Effector memory CD4-positive, alpha-beta T cell (primary cell): ENCODE measurements around the gene ASB18.
"Not testable (repeated sequence)": the region's sequence is repeated elsewhere in the genome, so short reads cannot be mapped to it uniquely, and the experiment has no call there.

ENCODE experiments used
- DNase-seq, 3 donors: peaks; one replicate each; pipeline ENCODE4 v3.0.0-alpha.2; 2020
- H3K27ac ChIP-seq: 2 replicates; pipeline ENCODE4 v1.7.0; 2013; ENCODE audit warnings: mild to moderate bottlenecking, low read length, moderate library complexity; ENCODE audit not compliant: insufficient read depth, poor library complexity, severe bottlenecking
- H3K27me3 ChIP-seq: replicated peaks from 2 replicates; pipeline ENCODE4 v1.7.0; 2013; ENCODE audit warnings: mild to moderate bottlenecking, low read length; ENCODE audit not compliant: insufficient read depth, control insufficient read depth, poor library complexity, severe bottlenecking
- H3K36me3 ChIP-seq: 2 replicates; pipeline ENCODE4 v1.7.0; 2013; ENCODE audit warnings: mild to moderate bottlenecking, low read length, moderate library complexity; ENCODE audit not compliant: control insufficient read depth, insufficient read depth
- H3K4me1 ChIP-seq: 2 replicates; pipeline ENCODE4 v1.7.0; 2013; ENCODE audit warnings: low read length, mild to moderate bottlenecking; ENCODE audit not compliant: control insufficient read depth, insufficient read depth, poor library complexity, severe bottlenecking
- H3K4me3 ChIP-seq: 2 replicates; pipeline ENCODE4 v1.7.0; 2013; ENCODE audit warnings: low read length, low read depth, mild to moderate bottlenecking; ENCODE audit not compliant: insufficient read depth, poor library complexity, severe bottlenecking
- H3K9me3 ChIP-seq: 2 replicates; pipeline ENCODE4 v1.7.0; 2013; ENCODE audit warnings: mild to moderate bottlenecking, low read length, moderate library complexity; ENCODE audit not compliant: control insufficient read depth

ASB18 gene

DNA sequence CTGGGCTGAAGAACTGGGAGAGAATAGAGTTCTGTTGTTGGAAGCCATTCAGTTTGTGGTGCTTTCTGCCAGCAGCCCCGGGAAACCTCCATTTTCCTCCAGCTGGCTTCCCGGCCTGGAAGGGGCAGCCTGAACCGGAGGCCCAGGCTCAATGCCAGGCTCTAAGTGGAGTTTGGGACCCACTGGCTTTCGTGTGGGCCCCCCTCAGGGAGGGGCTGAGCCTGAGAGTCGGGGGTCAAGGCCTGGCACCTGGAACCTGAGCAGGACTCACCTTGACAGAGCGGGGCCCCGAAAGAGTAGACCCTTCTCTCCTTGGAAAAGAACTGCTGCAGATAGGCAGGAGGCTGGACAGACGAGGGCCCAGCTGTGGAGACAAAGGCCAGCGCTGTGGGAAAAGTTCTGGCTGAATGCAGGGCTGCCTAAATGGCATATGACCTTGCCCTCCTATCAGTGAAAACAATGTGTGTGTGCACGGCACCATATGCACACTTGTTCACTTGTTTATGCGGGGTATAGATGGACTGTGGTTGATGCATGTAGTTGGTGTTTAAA is 34.8 kb upstream of the ASB18 start:
- Histone ChIP-seq H3K36me3 (no peaks in the 10 kb centered on the region), H3K27ac (no peak overlapping the region), H3K27me3 (no peaks in the 10 kb centered on the region), H3K9me3 (no peaks in the 10 kb centered on the region), H3K4me3 (no peak overlapping the region), H3K4me1 (no peaks in the 10 kb centered on the region)
- DNase-seq: no peak

DNA sequence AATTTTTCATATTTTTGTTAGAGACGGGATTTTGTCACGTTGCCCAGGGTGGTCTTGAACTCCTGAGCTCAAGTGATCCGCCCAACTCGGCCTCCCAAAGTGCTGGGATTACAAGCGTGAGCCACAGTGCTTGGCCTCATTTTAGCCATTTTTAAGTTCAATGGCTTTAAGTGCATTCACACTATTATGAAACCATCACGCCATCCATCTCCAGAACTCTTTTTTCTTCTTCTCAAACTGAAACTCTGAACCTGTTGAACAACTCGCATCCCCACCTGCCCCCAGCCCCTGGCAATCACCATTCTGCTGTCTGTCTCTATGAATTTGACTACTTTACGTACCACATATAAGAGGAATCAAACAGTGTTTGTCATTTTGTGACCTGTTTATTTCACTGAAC is 31.3 kb upstream of the ASB18 start:
- H3K27ac ChIP-seq: no peak overlapping the region
- no peak overlapping the region for H3K4me3 ChIP-seq
- H3K4me1 ChIP-seq: no peaks in the 10 kb centered on the region
- H3K27me3 ChIP-seq: no peaks in the 10 kb centered on the region
- no peaks in the 10 kb centered on the region for H3K9me3 ChIP-seq
- no peak for DNase-seq
- H3K36me3 ChIP-seq: no peaks in the 10 kb centered on the region

GRCh38 chr2:236294647-236295046 is 30.4 kb upstream of the ASB18 start:
- no peaks in the 10 kb centered on the region for H3K27me3 ChIP-seq
- H3K4me1 ChIP-seq: no peaks in the 10 kb centered on the region
- H3K9me3 ChIP-seq: no peaks in the 10 kb centered on the region
- no peak overlapping the region for H3K27ac ChIP-seq
- DNase-seq: no peak
- H3K4me3 ChIP-seq: no peak overlapping the region
- no peaks in the 10 kb centered on the region for H3K36me3 ChIP-seq

DNA sequence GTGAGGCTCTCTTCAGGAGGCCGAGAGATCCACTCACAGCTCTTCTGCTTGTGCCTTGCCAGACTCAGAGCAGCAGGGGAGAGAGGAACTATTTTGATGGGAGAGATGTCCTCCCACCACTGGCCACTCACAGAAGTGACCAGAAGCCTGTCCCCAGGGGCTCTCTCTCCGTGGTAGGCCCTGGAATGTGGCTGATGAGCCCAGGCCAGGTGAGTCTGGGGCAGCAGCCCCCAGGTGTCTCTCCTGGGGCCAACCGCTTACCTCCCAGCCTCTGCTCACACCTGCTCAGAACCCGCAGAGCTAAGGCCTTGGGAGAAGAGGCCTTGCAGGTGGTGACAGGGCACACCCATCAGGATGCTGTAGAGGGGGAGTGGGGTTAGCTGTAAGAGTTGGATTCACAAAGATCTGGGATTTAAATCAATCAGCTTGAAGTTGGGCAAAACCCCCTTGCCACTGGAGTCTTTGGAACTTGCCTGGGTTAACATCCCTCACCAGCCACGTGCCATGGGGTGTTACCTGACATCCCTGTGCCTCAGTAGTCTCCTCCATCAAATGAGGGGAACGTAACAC is 29.1 kb upstream of the ASB18 start:
- Histone ChIP-seq H3K4me3 (no peak overlapping the region), H3K4me1 (no peaks in the 10 kb centered on the region), H3K27me3 (no peaks in the 10 kb centered on the region), H3K36me3 (no peaks in the 10 kb centered on the region), H3K27ac (no peak overlapping the region), H3K9me3 (no peaks in the 10 kb centered on the region)
- DNase-seq: no peak

DNA sequence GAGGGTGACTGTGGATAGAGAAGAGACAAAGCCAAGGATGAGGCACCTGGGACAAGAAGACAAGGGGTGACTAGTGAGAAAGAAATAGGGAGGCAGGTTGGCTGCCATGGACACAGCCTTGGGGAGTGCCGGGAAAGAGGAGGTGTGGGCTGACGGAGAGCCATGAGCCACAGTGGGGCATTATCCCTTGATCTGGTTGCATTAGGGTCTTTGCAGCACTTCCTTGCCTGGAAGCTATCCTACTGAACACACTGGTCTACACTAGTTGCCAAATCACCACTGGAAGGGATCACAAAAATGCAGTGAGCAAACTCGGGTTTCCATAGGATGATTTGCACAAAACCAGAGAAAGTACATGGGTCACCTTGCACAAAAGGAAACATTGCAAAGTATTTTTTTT is 27.7 kb upstream of the ASB18 start:
- Histone ChIP-seq H3K4me3 (no peak overlapping the region), H3K4me1 (no peaks in the 10 kb centered on the region), H3K27me3 (no peaks in the 10 kb centered on the region), H3K36me3 (no peaks in the 10 kb centered on the region), H3K27ac (no peak overlapping the region), H3K9me3 (no peaks in the 10 kb centered on the region)
- no peak for DNase-seq

GRCh38 chr2:236291476-236291875 is 27.3 kb upstream of the ASB18 start:
- DNase-seq: no peak
- Histone ChIP-seq H3K27ac (no peak overlapping the region), H3K4me3 (no peak overlapping the region), H3K36me3 (no peaks in the 10 kb centered on the region), H3K4me1 (no peaks in the 10 kb centered on the region), H3K27me3 (no peaks in the 10 kb centered on the region), H3K9me3 (no peaks in the 10 kb centered on the region)

DNA sequence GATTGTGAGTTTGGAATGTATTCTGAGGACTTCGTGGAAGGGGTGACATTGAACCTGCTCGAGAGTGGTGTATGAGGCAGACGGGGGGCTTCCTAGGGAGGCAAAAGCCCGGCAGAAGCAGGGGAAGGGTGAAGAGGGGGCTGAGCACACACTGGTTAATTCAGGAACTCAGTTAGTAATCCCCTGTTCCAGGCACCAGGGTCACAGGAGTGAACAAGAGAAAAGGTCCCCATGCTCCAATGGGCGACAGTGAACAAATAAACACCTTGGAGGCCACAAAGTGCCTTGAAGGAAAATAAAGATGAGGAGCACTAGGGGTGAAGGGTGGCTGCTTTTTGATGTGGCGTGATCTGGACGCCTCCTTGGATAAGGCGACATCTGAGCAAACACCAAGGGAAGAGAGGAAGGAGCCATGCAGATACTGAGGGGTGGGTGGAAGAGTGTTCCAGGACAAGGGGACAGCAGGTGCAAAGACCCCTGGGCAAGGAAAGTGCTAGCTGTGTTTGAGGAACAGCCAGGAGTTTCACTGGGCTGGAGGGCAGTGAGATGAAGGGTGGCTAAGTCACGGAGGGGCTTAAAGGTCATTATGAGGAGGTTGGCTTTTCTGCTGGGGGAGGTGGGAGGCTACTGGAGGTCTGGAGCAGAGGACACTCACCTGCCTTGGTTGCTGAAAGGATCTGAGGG is 26.7 kb upstream of the ASB18 start:
- DNase-seq: no peak
- Histone ChIP-seq H3K27ac (no peak overlapping the region), H3K27me3 (no peaks in the 10 kb centered on the region), H3K4me3 (no peak overlapping the region), H3K36me3 (no peaks in the 10 kb centered on the region), H3K4me1 (no peaks in the 10 kb centered on the region), H3K9me3 (no peaks in the 10 kb centered on the region)

- Histone ChIP-seq H3K4me1 (no peaks in the 10 kb centered on the region), H3K27me3 (no peaks in the 10 kb centered on the region), H3K36me3 (no peaks in the 10 kb centered on the region), H3K27ac (no peak overlapping the region), H3K9me3 (no peaks in the 10 kb centered on the region), H3K4me3 (no peak overlapping the region)
- no peak for DNase-seq
Observed at GRCh38 chr2:236289766-236290462, 25.7 kb upstream of the ASB18 start.

DNA sequence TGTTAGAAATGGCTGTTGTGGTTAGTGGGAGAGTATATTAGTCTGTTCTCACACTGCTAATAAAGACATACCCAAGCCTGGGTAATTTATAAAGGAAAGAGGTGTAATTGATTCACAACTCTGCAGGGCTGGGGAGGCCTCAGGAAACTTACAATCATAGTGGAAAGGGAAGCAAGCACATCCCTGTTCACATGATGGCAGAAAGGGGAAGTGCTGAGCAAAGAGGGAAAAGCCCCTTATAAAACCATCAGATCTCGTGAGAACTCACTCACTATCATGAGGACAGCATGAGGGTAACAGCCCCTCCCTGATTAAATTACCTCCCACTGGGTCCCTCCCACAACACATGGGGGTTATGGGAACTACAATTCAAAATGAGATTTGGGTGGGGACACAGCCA is 24.2 kb upstream of the ASB18 start:
- not testable (repeated sequence) for H3K4me3 ChIP-seq, H3K4me1 ChIP-seq, DNase-seq, H3K9me3 ChIP-seq, H3K27me3 ChIP-seq, H3K36me3 ChIP-seq, H3K27ac ChIP-seq

GRCh38 chr2:236287656-236288055 is 23.4 kb upstream of the ASB18 start:
- Histone ChIP-seq H3K36me3 (no peaks in the 10 kb centered on the region), H3K27ac (no peak overlapping the region), H3K4me1 (no peaks in the 10 kb centered on the region), H3K27me3 (no peaks in the 10 kb centered on the region), H3K9me3 (no peaks in the 10 kb centered on the region), H3K4me3 (no peak overlapping the region)
- DNase-seq: no peak
